NCI-H1092 treated with DMSO at 0.1 percent for 48 hours (cell line): ENCODE data around the gene POLR1C.
"Not testable (repeated sequence)": the region's sequence is repeated elsewhere in the genome, so short reads cannot be mapped to it uniquely, and the experiment has no call there.

Experiments
- DNase-seq: peaks from one replicate; lab custom pipeline; 2025; lab: John Stamatoyannopoulos, UW

POLR1C gene

DNA sequence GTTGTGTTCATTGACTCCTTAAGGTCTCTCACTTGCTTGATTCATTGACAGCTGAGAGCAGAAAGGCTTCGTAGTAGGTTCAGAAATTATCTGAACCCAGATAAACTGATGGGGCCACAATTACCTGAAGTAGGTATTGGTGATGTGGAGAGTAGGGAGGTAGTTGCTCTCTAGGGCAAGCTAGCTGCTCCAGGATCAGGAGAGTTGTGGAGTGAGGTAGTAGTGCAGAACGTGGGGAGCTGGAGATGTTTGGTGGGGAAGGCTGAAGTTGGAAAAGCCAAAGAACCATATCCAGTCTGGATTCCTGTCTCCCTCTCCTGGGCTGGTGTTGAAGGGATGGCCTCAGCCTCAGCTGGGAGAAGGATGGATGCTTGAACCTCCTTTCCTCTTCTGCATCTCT lies 23.7 kb upstream of the POLR1C start:
- no peak for DNase-seq

DNA sequence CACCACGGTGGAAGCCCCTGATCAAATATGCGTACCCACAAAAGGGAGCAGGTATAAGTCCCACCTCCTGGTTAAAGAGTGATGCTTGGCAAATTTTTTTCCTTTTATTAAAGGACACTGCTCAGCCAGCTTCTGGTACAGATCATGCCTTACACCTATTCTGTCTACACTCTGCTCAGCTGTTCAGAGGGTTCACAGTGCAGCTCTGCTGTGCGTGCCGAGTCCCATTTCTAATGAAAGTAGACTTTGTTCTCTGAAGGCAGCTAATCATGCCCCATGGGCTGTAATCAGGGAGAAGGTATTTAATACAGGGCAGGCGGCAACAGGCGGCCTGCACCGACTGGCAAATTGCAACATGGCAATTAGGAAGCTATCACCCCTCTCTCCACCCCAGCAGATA lies 23.1 kb upstream of the POLR1C start:
- no peak for DNase-seq

DNA sequence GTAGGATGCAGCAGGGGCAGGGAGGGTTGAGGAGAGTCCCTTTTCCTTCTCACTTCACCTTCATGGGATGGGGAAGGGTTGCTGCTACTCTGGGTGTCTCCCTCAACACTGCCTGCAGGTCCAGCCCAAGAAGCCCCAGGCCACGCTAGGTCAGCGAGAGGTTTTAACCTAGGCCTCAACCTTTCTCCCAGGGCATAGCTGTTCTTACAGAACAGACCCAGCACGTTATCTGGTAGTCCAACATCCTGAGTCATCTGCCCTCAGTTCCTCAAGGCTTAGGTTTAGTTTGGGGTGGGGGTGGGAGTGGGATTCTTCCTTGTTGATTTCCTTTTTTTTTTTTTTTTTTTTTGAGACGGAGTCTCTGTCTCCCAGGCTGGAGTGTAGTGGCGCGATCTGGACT lies 22.6 kb upstream of the POLR1C start:
- DNase-seq = no peak

DNA sequence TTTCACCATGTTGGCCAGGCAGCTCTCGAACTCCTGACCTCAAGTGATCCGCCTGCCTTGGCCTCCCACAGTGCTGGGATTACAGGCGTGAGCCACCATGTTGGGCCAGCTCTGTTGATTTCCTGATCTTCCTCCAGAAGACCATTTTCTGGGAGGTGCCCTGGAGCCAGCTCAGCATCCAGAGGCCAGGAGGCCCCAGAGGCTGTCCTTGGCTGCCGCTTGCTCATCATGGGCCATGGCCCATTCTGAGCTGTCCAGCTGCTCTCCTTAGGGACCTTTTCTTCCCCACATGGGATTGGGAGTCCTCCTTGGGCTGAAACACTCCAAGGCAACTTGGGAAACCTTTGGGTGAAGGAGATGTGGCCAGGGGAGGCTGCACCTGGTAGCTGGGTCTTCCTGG lies 22.1 kb upstream of the POLR1C start:
- DNase-seq = no peak

DNA sequence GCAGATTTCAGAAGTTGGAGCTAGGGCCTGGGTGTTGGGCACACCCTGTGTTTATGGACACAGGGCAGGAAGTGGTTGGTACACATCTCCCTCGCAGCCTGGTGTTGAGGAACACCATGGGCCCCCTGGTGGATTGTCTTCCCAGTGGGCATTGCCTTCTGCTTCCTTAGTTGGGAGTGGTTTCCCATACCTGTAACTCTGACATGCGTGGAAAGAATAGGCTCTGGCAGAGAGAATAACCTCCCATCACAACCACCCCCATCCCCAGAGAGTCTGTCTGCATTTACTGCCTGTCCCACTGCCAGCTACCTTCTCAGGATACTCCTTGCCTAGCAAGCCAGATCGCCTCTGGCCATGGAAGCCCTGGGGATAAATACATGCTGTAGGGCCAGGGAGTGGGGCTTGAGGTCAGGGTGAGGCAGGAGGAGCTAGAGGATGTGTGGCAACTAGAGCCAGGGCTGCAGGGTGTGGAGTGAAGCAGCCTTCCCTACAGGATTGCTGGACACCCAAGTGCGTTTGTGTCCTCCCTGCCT lies 21.4 kb upstream of the POLR1C start:
- DNase-seq = no peak

DNA sequence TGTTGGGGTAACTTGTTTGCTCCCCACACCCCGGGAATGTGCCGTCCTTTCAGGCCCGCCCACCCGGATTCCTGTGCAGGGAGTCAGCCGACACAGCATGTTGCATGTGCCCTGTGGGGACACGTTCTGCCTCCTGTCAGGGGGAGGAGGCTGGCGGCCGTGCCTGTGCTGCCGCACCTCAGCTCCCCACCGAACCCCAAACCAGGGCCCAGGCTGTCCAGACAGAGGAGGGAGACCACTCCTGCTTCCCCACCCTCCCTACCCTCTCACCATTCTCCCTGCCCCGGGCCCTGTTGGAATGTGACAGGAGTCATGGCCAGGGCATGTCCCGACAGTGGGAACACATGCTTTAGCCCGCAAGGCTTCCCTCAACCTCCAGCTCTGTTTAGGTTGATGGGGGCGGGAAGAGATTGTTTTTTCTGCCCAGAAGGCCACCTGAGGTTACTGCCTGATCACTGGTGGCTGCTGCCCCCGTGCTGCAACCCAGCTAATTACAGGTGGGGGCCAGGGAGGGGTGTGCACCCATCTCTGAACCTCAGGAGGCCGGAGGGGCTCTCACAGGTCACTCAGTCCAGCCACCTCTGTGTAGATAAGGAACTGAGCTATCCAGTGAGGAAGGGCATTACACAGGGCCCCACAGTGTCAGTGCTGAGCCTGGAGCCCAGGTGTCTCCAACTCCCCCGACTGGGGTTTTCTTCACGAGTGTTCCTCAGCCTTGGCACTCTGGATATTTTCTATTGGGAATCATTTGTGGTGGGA lies 20.3 kb upstream of the POLR1C start:
- no peak for DNase-seq

DNA sequence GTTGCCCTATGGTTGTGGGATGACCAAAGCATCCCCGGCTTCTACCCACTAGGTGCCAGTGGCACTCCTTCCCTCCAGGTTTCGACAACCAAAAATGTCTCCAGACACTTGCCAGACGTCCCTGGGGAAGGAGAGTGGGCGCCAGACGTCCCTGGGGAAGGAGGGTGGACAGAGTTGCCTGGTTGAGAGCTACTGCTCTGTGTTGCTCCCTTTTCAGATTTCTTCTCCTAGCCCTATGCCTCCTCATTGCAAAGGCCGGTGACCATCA lies 19.8 kb upstream of the POLR1C start:
- no peak for DNase-seq

DNA sequence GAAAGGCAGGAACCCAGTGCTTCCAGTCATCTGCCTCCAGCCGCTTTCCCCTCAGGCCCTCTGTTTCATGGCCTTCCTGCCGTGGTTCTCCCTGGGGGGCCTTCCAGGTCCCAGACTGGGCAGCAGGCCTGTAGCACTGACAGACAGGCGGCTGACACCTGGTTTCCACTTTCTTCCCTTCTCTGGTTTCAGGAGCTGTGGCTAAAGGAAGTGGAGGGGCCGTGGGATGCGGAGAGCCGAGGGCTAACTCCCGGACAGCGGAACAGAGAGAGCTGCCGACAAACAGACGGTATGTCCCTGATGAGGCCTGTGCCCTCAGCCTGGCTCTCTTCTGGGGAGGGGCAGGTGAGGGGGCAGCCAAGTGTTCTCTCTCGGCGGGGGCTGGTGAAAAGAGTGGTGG lies 19.2 kb upstream of the POLR1C start:
- no peak for DNase-seq

DNA sequence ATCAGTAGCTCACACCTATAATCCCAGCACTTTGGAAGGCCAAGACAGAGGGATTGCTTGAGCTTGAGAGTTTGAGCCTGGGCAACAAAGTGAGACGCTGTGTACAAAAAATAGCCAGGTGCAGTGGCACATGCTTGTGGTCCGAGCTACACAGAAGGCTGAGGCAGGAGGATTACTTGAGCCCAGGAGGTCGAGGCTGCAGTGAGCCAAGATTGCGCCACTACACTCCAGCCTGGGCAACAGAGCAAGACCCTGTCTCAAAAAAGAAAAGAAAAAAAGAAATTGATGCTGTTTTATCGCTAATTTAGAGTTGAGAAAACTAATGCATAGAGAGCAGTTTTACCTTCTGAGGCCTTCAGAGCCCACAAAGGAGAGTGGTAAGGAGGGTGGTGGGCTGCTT lies 18.6 kb upstream of the POLR1C start:
- not testable (repeated sequence) for DNase-seq

DNA sequence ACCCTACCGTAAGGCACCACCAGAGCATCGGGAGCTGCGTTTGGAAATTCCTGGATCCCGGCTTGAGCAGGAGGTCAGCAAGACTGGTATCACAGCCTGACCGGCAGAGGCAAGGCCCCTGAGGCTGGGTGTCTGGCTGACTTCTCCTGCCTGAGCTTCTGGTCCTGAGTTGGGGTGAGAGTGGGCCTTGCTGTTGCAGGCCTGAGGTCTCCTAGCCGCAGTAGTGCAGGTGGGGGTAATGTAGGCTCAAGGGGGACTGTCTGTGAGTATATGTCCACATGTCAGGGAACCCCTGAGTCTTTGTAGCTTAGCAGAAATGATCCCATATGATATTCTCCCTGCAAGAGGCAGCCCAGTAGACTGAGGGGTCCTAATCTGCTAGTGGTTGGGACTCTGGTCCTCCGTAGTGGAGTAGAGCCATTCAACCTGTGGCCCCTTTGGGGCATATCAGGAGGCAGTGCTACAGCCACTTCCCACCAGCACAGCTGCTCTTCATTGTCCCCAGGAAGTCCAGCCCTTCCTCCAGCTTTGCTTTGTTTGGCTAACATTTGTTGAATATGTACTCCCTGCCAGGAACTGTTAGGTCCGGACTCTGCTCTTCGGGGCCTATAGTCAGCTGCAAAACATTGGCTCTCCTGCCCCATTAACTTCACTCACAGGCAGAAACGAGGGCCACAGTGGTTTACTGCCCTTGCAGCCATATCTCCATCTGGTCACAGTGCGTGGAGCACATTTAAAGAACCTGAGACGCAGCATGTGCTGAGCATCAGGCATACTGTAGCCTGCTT lies 17.7 kb upstream of the POLR1C start:
- DNase-seq = no peak

DNA sequence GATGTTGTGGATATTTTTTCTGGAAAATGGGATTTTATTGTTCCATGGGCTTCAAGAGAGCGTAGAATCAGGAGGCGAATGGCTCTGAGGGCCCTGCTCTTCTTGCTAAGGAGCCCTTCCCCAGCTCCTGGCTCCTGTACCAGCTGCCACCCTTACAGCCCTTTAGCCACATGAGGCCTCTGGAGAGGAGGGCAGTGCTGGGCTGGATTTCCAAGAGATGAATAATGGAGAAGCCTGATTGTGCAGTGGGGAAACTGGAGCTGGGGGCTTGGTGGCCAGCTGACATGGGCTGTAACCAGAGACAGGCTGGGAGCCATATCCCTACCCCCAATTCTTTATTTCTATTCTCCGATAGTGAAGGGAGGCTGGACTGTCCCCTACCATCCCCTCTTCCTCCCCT lies 16.0 kb upstream of the POLR1C start:
- DNase-seq = no peak

DNA sequence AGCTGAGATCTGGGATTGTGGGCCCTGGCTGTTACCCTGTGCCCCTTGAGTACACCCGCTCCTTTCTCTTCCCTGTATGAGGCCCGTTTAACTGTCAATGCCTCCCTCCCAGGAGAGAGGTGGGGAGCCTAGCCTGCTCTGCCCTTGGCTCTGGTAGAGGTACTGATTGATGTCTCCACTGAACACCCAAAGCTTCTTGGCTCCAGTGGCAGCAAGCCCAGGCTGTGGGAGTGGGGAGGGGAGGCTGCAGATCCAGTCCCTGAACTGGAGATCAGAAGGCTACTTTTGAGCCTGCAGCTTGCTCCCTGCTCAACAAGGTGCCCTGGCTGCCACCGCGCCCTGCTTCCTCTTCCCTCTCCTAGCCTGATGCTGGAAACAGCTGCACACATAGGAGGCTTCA lies 14.2 kb upstream of the POLR1C start:
- no peak for DNase-seq

DNA sequence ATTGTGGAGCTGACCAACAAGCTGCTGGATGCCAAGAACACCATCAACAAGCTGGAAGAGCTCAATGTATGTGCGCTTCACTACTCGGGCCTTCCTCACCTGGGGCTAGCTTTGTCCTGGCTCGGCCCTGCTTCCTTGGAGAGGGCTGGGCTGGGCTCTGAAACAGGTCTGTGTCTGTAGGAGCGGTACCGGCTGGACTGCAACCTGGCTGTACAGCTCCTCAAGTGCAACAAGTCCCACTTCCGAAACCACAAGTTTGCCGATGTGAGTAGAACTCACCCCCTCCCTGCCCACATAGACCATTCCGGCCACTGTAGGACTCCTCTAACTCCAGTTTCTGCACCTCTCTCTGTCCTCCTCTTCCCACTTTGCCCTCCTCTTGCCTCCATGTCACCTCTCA lies 13.4 kb upstream of the POLR1C start:
- no peak for DNase-seq

DNA sequence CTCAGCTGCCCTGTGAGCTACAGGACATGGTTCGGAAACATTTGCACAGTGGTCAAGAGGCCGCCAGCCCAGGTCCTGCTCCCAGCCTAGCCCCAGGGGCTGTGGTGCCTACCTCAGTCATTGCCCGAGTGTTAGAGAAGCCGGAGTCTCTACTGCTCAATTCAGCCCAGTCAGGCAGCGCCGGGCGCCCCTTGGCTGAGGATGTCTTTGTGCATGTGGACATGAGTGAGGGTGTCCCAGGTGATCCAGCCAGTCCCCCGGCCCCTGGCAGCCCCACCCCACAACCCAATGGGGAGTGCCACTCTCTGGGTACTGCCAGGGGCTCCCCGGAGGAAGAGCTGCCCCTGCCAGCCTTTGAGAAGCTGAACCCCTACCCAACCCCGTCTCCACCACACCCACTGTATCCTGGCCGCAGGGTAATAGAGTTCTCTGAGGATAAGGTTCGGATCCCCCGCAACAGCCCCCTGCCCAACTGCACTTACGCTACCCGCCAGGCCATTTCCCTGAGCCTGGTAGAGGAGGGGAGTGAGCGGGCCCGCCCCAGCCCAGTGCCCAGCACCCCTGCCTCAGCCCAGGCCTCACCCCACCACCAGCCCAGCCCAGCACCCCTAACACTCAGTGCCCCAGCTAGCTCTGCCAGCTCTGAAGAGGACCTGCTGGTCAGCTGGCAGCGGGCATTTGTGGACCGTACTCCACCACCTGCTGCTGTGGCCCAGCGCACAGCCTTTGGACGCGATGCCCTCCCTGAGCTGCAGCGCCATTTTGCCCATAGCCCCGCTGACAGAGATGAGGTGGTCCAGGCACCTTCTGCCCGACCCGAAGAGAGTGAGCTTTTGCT lies 11.9 kb upstream of the POLR1C start:
- DNase-seq = no peak

DNA sequence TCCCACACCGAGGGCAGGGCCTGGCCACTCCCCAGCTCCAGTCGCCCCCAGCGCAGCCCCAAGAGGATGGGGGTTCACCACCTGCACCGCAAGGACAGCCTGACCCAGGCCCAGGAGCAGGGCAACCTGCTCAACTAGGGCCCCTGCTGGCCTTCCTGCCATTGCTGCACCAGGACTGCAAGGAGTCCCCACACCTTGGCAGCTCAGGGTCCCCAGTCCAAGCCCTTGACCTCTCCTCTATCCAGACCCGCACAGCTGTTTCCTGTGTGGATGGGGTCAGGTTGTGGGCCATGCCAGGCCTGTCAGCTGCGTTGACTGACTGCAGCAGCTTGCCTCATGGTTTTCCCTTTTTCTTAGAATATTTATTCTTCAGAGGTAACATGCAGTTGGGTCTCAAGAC lies 11.2 kb upstream of the POLR1C start:
- DNase-seq = no peak

DNA sequence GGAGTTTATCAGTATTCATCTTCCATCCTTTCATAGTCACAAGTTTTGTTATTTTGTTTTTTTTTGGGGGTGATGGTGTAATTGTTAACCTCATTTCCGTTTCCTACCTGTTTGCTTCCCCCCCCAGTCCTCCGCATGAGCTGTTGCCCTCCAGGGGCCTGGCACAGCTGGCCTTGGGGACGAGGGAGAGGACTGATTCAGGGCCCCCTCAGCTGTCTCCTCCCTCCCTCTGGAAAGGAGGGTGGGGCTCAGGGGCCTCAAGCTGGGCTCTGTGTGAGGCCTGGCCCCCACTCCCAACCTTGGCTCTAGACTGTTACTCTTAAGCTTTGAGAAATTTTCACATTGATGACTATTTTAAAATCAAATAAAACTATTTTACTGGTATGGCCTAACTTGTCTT lies 10.7 kb upstream of the POLR1C start:
- DNase-seq = no peak

DNA sequence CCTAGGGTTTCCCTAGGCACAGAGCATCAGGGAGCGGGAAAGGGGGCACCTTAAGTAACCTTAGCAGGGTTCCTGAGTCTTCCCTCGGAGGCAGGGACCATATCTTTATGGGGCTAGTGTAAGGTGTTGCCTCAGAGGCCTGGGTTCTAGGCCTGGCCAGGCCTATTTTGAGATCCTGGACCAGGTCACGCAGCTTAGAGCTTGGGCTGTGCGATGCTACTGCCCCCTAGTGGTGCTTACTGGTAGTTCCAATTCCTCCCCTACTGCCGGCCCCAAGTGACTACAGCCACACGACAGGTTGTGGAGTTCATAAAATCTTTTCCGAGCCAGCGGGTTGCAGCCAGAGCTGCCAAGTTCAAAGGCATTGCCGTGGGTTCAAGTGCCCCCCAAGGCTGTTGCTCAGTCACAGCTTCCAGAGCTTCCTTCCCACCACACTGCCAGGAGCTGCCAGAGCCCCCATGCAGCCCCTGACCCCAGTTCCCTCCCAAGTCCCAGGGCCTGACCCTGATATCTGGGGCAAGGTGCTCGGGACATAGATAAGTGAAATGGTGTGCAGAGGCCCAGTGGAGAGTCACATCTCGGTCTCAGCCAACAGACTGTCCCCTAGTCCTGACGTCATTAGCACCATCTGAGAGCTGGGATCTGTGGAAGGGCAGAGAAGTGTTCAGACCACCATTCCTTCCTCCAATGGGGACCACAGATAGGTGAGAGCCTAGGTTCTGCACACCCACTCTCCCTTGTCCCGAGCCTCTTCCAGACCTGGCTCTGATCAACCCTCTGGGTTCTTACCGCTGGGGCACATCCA lies 10.0 kb upstream of the POLR1C start:
- peak; percentile 74 for DNase-seq

DNA sequence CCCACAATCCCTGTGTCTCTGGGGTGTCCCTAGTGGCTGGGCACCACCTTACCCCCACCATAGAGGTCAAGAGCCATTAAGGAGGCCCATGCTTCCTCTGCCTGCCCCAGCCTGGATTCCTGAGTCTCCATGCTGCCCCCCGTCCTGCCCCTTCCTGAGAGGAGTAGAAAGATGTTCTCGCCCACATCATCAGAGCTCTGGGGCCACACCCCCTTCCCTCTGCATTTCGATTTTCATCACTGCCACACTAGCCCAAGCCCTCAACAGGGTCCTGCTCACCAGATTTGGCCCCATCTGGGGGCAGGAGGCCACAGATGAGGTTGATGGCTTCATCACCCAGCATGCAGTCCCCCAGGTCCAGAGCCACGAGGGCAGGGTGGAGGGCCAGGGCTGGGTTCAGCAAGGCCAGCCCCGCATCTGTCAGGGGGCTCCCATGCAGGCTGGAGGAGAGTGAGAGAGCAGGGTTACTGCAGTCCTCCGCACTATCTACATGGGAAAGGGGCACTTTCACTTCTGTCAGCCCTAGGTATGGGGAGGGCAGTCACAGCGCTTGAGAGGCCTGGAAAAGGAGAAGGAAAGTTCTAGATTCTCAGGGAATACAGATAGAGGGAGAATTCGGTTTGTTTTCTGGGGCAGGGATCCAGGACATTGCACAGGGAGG lies 8.3 kb upstream of the POLR1C start:
- no peak for DNase-seq

DNA sequence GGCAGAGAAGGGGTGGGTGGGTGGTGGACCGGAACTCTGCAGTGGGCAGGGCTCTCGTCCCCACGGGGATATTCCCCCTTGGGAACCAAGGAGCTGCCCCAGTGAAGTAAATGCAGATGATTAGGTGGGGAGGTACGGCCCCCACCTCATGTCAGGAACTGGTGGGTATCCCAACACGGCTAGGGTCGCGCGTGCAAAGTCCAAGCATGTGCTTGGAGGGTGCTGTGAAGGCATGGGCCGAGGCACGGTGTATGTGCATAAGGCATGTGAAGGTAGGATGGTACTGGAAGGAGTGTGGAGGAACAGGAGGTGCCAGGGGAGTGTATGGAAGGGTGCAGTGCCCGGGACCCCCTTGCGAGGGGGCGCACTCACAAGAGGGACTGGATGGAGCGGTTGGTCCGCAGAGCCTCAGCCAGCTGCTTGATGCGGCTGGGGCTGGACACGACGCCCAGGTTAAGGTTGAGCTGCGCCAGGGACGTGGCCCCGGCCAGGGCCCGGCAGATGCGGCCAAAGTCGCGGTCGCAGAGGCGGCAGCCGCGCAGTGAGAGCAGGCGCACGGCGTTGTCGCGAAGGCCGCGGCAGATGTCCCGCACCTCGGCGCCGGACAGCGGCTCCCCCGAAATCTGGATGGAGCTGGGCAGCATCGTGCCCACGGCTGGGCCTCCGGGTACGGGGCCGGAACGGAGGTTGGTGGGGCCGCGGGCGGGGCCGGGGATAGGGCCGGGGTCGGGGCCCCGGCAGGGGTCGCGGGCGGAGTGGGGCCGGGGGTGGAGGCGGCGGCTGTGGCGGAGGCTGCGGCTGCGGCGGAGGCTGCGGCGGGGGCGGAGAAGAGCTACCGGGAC lies 7.5 kb upstream of the POLR1C start:
- no peak for DNase-seq
